C4-2B (cell line): Measurements from ENCODE around the gene GPR108.

ENCODE experiments used
- CTCF ChIP-seq: fragments of 450-650 bp; conservative IDR thresholded peaks from 2 replicates; pipeline ENCODE4 v1.5.1; 2017; ENCODE audit warnings: mild to moderate bottlenecking
- ZFX ChIP-seq: fragments of 450-650 bp; IDR thresholded peaks from 2 replicates; pipeline ENCODE4 v1.6.1; 2017

DNA sequence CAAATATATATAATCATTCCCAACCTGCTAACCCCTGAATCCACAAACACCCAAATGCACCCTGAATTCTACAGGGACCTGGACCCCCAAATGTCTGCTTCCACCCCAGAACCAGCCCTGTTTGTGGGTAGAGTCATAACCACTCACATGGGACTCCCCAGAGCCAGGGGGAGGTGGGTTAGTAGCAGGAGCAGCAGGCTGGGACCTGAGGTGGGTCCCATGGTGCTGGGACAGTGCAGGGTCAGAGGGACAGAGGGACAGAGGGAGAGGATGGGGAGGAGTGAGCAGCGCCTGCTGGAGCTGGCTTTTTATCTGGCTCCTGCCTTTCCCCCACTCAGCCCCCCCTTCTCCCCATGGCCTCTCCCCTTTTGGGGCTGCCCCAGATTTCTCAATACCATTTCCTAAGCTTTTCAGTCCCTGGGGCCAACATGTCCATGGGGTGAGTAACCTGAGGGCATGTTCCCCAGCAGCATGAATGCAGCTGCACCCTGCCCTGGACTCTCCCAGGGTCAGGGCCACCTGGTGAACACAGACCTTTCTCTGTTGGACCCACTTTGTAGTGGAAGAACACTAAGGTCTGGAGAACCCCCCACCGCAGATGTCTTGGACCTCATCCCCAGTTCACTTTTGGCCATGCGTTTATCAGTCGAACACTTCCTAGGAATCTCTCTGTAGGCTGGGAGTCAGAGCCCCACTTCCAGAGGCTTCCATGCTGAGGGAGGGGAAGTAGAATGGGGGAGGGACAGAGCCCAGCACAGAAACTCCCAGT, 16.8 kb downstream of the GPR108 start, which contains the start of gene C3:
- TF ChIP-seq CTCF, result no peak
- no peak for TF ChIP-seq ZFX
